ENCODE results near the gene MIB2.
"Not testable (repeated sequence)": the region's sequence is repeated elsewhere in the genome, so short reads cannot be mapped to it uniquely, and the experiment has no call there.

MIB2 gene

GRCh38 chr1:1593834-1594601 is 21.3 kb upstream of the MIB2 start:
- no peak for TF ChIP-seq POLR2A (IDR thresholded peaks at IDR 0.05; ENCODE audit: low read depth, low read length)
- no peak for DNase-seq (ENCODE audit: insufficient read length, low spot score)
- no peak for FAIRE-seq

GRCh38 chr1:1594602-1595260 is 20.6 kb upstream of the MIB2 start:
- no peak for DNase-seq (ENCODE audit: insufficient read length, low spot score)
- no peak for FAIRE-seq
- TF ChIP-seq POLR2A (IDR thresholded peaks at IDR 0.05; ENCODE audit: low read depth, low read length) = no peak

- FAIRE-seq; DNase-seq (ENCODE audit: insufficient read length, low spot score): not testable (repeated sequence)
Observed at GRCh38 chr1:1595341-1595740, 20.0 kb upstream of the MIB2 start.

- TF ChIP-seq POLR2A (IDR thresholded peaks at IDR 0.05; ENCODE audit: low read depth, low read length) = no peak
- DNase-seq (ENCODE audit: insufficient read length, low spot score) (no peak), FAIRE-seq (no peak)
Observed at GRCh38 chr1:1596493-1597274, 18.6 kb upstream of the MIB2 start.

GRCh38 chr1:1597275-1597930 is 17.9 kb upstream of the MIB2 start:
- DNase-seq (ENCODE audit: insufficient read length, low spot score) (no peak), FAIRE-seq (no peak)
- no peak for TF ChIP-seq POLR2A (IDR thresholded peaks at IDR 0.05; ENCODE audit: low read depth, low read length)

GRCh38 chr1:1598051-1598719 is 17.1 kb upstream of the MIB2 start:
- TF ChIP-seq POLR2A (IDR thresholded peaks at IDR 0.05; ENCODE audit: low read depth, low read length) = no peak
- no peak for DNase-seq (ENCODE audit: insufficient read length, low spot score)
- FAIRE-seq = no peak

GRCh38 chr1:1598720-1599029 is 16.6 kb upstream of the MIB2 start:
- no peak for TF ChIP-seq POLR2A (IDR thresholded peaks at IDR 0.05; ENCODE audit: low read depth, low read length)
- FAIRE-seq = no peak
- no peak for DNase-seq (ENCODE audit: insufficient read length, low spot score)

GRCh38 chr1:1599030-1599934 is 16.0 kb upstream of the MIB2 start:
- no peak for DNase-seq (ENCODE audit: insufficient read length, low spot score)
- no peak for FAIRE-seq
- no peak for TF ChIP-seq POLR2A (IDR thresholded peaks at IDR 0.05; ENCODE audit: low read depth, low read length)

- no peak for FAIRE-seq
- no peak for TF ChIP-seq POLR2A (IDR thresholded peaks at IDR 0.05; ENCODE audit: low read depth, low read length)
Observed at GRCh38 chr1:1599935-1600860, 15.1 kb upstream of the MIB2 start, which contains the start of gene FNDC10. FNDC10 (minus strand) TSS chr1:1600135; CDS start chr1:1600015, 120 bp downstream.

GRCh38 chr1:1600861-1601563 is 14.3 kb upstream of the MIB2 start:
- DNase-seq (ENCODE audit: insufficient read length, low spot score) = no peak

More at GRCh38 chr1:1599935-1600860, 15.1 kb upstream of the MIB2 start, which contains the start of gene FNDC10:
- DNase-seq (ENCODE audit: insufficient read length, low spot score) = no peak

More at GRCh38 chr1:1600861-1601563, 14.3 kb upstream of the MIB2 start:
- TF ChIP-seq POLR2A (IDR thresholded peaks at IDR 0.05; ENCODE audit: low read depth, low read length) = no peak
- no peak for FAIRE-seq
